Measurements from ENCODE around the gene WWC1.

WWC1 gene

GRCh38 chr5:168270476-168270875 is 21.0 kb upstream of the WWC1 start:
- Histone ChIP-seq H3K9ac (ENCODE audit: low read length) (no peak overlapping the region), H3K4me3 (ENCODE audit: low read length) (no peak overlapping the region), H3K9me3 (replicated peaks; ENCODE audit: insufficient read depth, low read length) (no peaks in the 10 kb centered on the region), H3F3A (ENCODE audit: insufficient read depth, low read length) (peaks cover 19% of the 10 kb centered on the region), H3K27me3 (replicated peaks; ENCODE audit: insufficient read depth, low read length) (no peaks in the 10 kb centered on the region; the same call in 1 of the 2 replicates), H3K27ac (ENCODE audit: low read length) (no peak overlapping the region), H4K20me1 (ENCODE audit: insufficient read depth, low read length) (no peaks in the 10 kb centered on the region), H2AFZ (ENCODE audit: low read length) (no peak overlapping the region), H3K4me2 (ENCODE audit: low read depth, low read length) (no peak overlapping the region), H3K4me1 (ENCODE audit: low read length) (peaks cover 5% of the 10 kb centered on the region; the same call in 1 of the 2 replicates), H3K79me2 (ENCODE audit: low read length) (no peaks in the 10 kb centered on the region), H3K9me2 (replicated peaks; ENCODE audit: insufficient read depth, low read length) (no peaks in the 10 kb centered on the region), H3K36me3 (replicated peaks; ENCODE audit: insufficient read depth, low read length) (no peaks in the 10 kb centered on the region)
- DNase-seq, result no peak
- TF ChIP-seq EZH2phosphoT487 (IDR thresholded peaks at IDR 0.05; ENCODE audit: low read length), result no peak
- no peak for TF ChIP-seq EZH2 (optimal IDR thresholded peaks at IDR 0.05; ENCODE audit: low read depth, low read length)
- no peak for TF ChIP-seq CTCF (IDR thresholded peaks at IDR 0.05; ENCODE audit: low read length)

GRCh38 chr5:168273056-168273980 is 18.1 kb upstream of the WWC1 start:
- Histone ChIP-seq H3K9me2 (replicated peaks; ENCODE audit: insufficient read depth, low read length) (no peaks in the 10 kb centered on the region), H3K27me3 (replicated peaks; ENCODE audit: insufficient read depth, low read length) (no peaks in the 10 kb centered on the region; the same call in 1 of the 2 replicates), H3K27ac (ENCODE audit: low read length) (no peak overlapping the region), H3K9me3 (replicated peaks; ENCODE audit: insufficient read depth, low read length) (no peaks in the 10 kb centered on the region), H3K79me2 (ENCODE audit: low read length) (no peaks in the 10 kb centered on the region), H2AFZ (ENCODE audit: low read length) (no peak overlapping the region), H3K4me1 (ENCODE audit: low read length) (peaks cover 5% of the 10 kb centered on the region; the same call in 1 of the 2 replicates), H3K4me2 (ENCODE audit: low read depth, low read length) (no peak overlapping the region), H3K9ac (ENCODE audit: low read length) (no peak overlapping the region), H3K4me3 (ENCODE audit: low read length) (no peak overlapping the region), H3F3A (ENCODE audit: insufficient read depth, low read length) (peaks cover 19% of the 10 kb centered on the region), H3K36me3 (replicated peaks; ENCODE audit: insufficient read depth, low read length) (no peaks in the 10 kb centered on the region), H4K20me1 (ENCODE audit: insufficient read depth, low read length) (no peaks in the 10 kb centered on the region)
- TF ChIP-seq EZH2phosphoT487 (IDR thresholded peaks at IDR 0.05; ENCODE audit: low read length) (no peak), CTCF (IDR thresholded peaks at IDR 0.05; ENCODE audit: low read length) (no peak), EZH2 (optimal IDR thresholded peaks at IDR 0.05; ENCODE audit: low read depth, low read length) (no peak)
- no peak for DNase-seq

- Histone ChIP-seq H3K4me2 (ENCODE audit: low read depth, low read length) (no peak overlapping the region), H3K9me3 (replicated peaks; ENCODE audit: insufficient read depth, low read length) (no peaks in the 10 kb centered on the region), H3K9ac (ENCODE audit: low read length) (no peak overlapping the region), H3F3A (ENCODE audit: insufficient read depth, low read length) (peaks cover 13% of the 10 kb centered on the region), H4K20me1 (ENCODE audit: insufficient read depth, low read length) (no peaks in the 10 kb centered on the region), H2AFZ (ENCODE audit: low read length) (no peak overlapping the region), H3K4me3 (ENCODE audit: low read length) (no peak overlapping the region), H3K36me3 (replicated peaks; ENCODE audit: insufficient read depth, low read length) (no peaks in the 10 kb centered on the region), H3K27me3 (replicated peaks; ENCODE audit: insufficient read depth, low read length) (no peaks in the 10 kb centered on the region), H3K9me2 (replicated peaks; ENCODE audit: insufficient read depth, low read length) (no peaks in the 10 kb centered on the region), H3K4me1 (ENCODE audit: low read length) (peaks cover 5% of the 10 kb centered on the region; the same call in 1 of the 2 replicates), H3K79me2 (ENCODE audit: low read length) (no peaks in the 10 kb centered on the region), H3K27ac (ENCODE audit: low read length) (no peak overlapping the region)
- TF ChIP-seq CTCF (IDR thresholded peaks at IDR 0.05; ENCODE audit: low read length) (no peak), EZH2 (optimal IDR thresholded peaks at IDR 0.05; ENCODE audit: low read depth, low read length) (no peak), EZH2phosphoT487 (IDR thresholded peaks at IDR 0.05; ENCODE audit: low read length) (no peak)
- DNase-seq, result no peak
These were observed 17.0 kb upstream of the WWC1 start for GRCh38 chr5:168274406-168274805.
